Measurements from ENCODE around the gene PDE4D.
"Not testable (repeated sequence)": the region's sequence is repeated elsewhere in the genome, so short reads cannot be mapped to it uniquely, and the experiment has no call there.

Gene PDE4D

DNA sequence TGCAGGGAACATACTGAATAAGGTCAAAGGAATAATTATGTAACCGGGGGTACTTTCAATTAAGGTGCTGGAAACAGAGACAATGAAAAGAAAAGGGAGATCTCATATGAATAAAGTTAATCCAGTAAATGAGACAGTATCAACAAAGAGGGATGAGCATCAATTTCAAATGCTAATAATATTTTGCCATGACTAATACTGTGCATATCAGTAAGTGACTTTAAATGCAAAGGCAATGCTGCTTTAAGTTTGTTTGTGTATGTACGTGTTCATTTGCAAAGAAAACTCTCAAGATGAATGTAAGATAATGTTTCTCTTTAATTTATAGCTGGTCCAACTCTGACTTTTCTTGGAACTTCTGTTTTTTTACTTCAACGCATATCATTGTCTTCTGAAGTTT, 139.9 kb downstream of the PDE4D start:
- no peak overlapping the region for H3K27ac ChIP-seq (ENCODE audit: low read depth, low read length)
- no peaks in the 10 kb centered on the region for H3K36me3 ChIP-seq (ENCODE audit: control insufficient read depth in 1 of 2, insufficient read depth in 2 of 2, low read length in 2 of 2)
- no peaks in the 10 kb centered on the region for H3K27me3 ChIP-seq (ENCODE audit: control insufficient read depth in 1 of 2, insufficient read depth in 2 of 2, low read length in 2 of 2)
- no peak overlapping the region for H3K4me3 ChIP-seq (ENCODE audit: low read depth in 1 of 2, low read length in 2 of 2)
- no peaks in the 10 kb centered on the region for H3K9me3 ChIP-seq (ENCODE audit: control insufficient read depth in 1 of 2, low read length in 2 of 2)
- H3K9ac ChIP-seq (ENCODE audit: low read depth in 1 of 2, low read length in 2 of 2) = no peak overlapping the region
- H3K4me1 ChIP-seq (ENCODE audit: control insufficient read depth in 1 of 2, insufficient read depth in 2 of 2, low read length in 2 of 2) = peaks cover 5 to 37% of the 10 kb centered on the region in 2 donors

- no peaks in the 10 kb centered on the region for H3K27me3 ChIP-seq (ENCODE audit: control insufficient read depth in 1 of 2, insufficient read depth in 2 of 2, low read length in 2 of 2)
- no peak overlapping the region for H3K27ac ChIP-seq (ENCODE audit: low read depth, low read length)
- peaks cover 2 to 18% of the 10 kb centered on the region in 2 donors for H3K4me1 ChIP-seq (ENCODE audit: control insufficient read depth in 1 of 2, insufficient read depth in 2 of 2, low read length in 2 of 2)
- no peak overlapping the region for H3K4me3 ChIP-seq (ENCODE audit: low read depth in 1 of 2, low read length in 2 of 2)
- H3K9me3 ChIP-seq (ENCODE audit: control insufficient read depth in 1 of 2, low read length in 2 of 2) = no peaks in the 10 kb centered on the region
- H3K9ac ChIP-seq (ENCODE audit: low read depth in 1 of 2, low read length in 2 of 2) = no peak overlapping the region
- no peaks in the 10 kb centered on the region for H3K36me3 ChIP-seq (ENCODE audit: control insufficient read depth in 1 of 2, insufficient read depth in 2 of 2, low read length in 2 of 2)
Measured at GRCh38 chr5:59749782-59750520, 143.6 kb downstream of the PDE4D start.

DNA sequence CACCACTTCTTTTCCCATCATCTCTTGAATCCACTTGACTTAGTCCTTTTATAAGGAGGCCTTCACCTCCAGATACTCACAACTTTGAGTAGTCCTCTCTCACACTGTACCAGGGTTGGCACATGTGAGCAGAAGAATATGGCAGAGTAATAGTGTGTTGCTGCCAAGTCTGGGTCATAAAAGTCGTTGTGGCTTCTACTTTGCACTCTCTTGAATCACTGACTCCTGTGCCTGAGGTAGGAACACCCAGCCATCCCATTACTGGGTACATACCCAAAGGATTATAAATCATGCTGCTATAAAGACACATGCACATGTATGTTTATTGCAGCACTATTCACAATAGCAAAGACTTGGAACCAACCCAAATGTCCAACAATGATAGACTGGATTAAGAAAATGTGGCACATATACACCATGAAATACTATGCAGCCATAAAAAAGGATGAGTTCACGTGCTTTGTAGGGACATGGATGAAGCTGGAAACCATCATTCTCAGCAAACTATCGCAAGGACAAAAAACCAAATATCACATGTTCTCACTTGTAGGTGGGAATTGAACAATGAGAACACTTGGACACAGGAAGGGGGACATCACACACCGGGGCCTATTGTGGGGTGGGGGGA, 145.4 kb downstream of the PDE4D start:
- H3K9me3 ChIP-seq (ENCODE audit: control insufficient read depth in 1 of 2, low read length in 2 of 2); H3K27ac ChIP-seq (ENCODE audit: low read depth, low read length); H3K9ac ChIP-seq (ENCODE audit: low read depth in 1 of 2, low read length in 2 of 2); H3K4me3 ChIP-seq (ENCODE audit: low read depth in 1 of 2, low read length in 2 of 2); H3K36me3 ChIP-seq (ENCODE audit: control insufficient read depth in 1 of 2, insufficient read depth in 2 of 2, low read length in 2 of 2); H3K27me3 ChIP-seq (ENCODE audit: control insufficient read depth in 1 of 2, insufficient read depth in 2 of 2, low read length in 2 of 2): not testable (repeated sequence)
- peaks cover 0 to 12% of the 10 kb centered on the region in 2 donors for H3K4me1 ChIP-seq (ENCODE audit: control insufficient read depth in 1 of 2, insufficient read depth in 2 of 2, low read length in 2 of 2)

DNA sequence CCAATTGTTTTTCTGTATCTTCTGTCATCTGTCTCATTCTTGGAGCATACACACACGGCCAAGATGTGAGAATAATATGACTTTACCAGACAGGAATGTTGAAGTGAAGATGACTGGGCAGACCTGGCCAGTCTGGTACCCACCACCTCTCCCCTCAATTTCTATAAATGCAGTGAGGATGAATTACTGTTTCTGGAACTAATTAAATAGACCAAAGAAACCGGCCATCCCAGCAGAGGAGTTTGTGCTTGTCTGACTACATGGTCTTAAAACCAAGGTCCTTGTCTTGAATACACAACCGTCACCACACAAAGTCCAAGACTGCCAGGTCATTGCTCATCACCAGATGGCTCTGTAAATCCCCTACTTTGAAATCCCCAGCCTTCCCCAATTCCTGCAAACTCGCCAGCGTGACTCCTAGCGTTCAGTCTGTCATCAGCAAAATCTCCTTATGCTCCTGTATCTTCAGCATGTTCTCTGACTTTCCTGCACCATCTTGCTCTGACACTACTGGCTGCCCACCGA, 147.2 kb downstream of the PDE4D start:
- H3K9ac ChIP-seq (ENCODE audit: low read depth in 1 of 2, low read length in 2 of 2) = no peak overlapping the region
- no peaks in the 10 kb centered on the region for H3K9me3 ChIP-seq (ENCODE audit: control insufficient read depth in 1 of 2, low read length in 2 of 2)
- no peaks in the 10 kb centered on the region for H3K27me3 ChIP-seq (ENCODE audit: control insufficient read depth in 1 of 2, insufficient read depth in 2 of 2, low read length in 2 of 2)
- H3K4me3 ChIP-seq (ENCODE audit: low read depth in 1 of 2, low read length in 2 of 2) = no peak overlapping the region
- H3K27ac ChIP-seq (ENCODE audit: low read depth, low read length) = no peak overlapping the region
- no peaks in the 10 kb centered on the region for H3K36me3 ChIP-seq (ENCODE audit: control insufficient read depth in 1 of 2, insufficient read depth in 2 of 2, low read length in 2 of 2)
- peaks cover 0 to 5% of the 10 kb centered on the region in 2 donors for H3K4me1 ChIP-seq (ENCODE audit: control insufficient read depth in 1 of 2, insufficient read depth in 2 of 2, low read length in 2 of 2)

DNA sequence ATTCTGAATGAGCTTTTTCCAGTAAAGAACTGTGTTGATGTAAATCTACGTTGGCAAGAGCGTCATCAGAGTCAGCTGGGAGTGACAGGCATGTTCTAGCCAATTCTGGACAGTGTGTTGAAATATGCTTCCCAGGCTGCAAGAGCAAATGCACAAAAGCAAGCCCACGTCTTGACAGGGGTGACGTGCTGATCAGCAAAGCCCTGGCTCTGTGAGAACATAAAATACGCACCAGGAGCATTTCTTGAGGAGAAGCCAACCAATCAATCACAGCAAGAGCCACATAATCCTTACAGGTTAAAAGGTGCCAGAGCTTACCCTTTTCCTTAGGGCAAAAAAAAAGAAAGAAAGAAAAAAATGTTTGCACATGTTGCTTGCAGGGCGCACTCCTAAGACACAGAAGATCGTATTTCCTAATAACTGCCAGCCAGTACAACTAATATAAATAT, 148.1 kb downstream of the PDE4D start:
- Histone ChIP-seq H3K4me3 (ENCODE audit: low read depth in 1 of 2, low read length in 2 of 2) (no peak overlapping the region), H3K9ac (ENCODE audit: low read depth in 1 of 2, low read length in 2 of 2) (no peak overlapping the region), H3K27me3 (ENCODE audit: control insufficient read depth in 1 of 2, insufficient read depth in 2 of 2, low read length in 2 of 2) (no peaks in the 10 kb centered on the region), H3K9me3 (ENCODE audit: control insufficient read depth in 1 of 2, low read length in 2 of 2) (no peaks in the 10 kb centered on the region), H3K27ac (ENCODE audit: low read depth, low read length) (no peak overlapping the region), H3K36me3 (ENCODE audit: control insufficient read depth in 1 of 2, insufficient read depth in 2 of 2, low read length in 2 of 2) (no peaks in the 10 kb centered on the region), H3K4me1 (ENCODE audit: control insufficient read depth in 1 of 2, insufficient read depth in 2 of 2, low read length in 2 of 2) (no peaks in the 10 kb centered on the region)

DNA sequence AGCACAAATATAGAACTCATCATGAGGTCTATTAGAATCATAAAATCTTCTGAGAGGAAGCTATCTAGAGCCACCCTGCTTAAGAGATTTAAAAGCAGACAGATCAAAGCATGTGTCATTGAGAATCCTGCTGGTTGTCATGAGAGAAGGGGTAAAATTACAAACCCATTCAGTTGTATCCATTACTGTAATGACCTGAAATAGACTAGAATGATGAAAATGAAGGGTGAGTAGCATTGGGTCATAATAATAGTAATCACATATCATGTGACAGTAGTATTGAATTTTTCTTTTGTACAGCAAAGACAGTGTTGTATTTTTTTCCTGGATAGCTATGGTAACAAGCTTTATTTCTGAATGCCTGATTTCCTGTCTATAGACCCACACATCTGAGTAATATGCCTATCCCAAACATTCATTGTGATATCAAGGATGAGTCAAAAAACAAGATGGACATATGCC, 149.0 kb downstream of the PDE4D start:
- Histone ChIP-seq H3K9me3 (ENCODE audit: control insufficient read depth in 1 of 2, low read length in 2 of 2) (no peaks in the 10 kb centered on the region), H3K36me3 (ENCODE audit: control insufficient read depth in 1 of 2, insufficient read depth in 2 of 2, low read length in 2 of 2) (no peaks in the 10 kb centered on the region), H3K27me3 (ENCODE audit: control insufficient read depth in 1 of 2, insufficient read depth in 2 of 2, low read length in 2 of 2) (no peaks in the 10 kb centered on the region), H3K27ac (ENCODE audit: low read depth, low read length) (no peak overlapping the region), H3K4me3 (ENCODE audit: low read depth in 1 of 2, low read length in 2 of 2) (no peak overlapping the region), H3K9ac (ENCODE audit: low read depth in 1 of 2, low read length in 2 of 2) (no peak overlapping the region), H3K4me1 (ENCODE audit: control insufficient read depth in 1 of 2, insufficient read depth in 2 of 2, low read length in 2 of 2) (no peaks in the 10 kb centered on the region)

GRCh38 chr5:59741599-59741998, 151.9 kb downstream of the PDE4D start:
- Histone ChIP-seq H3K27ac (ENCODE audit: low read depth, low read length) (no peak overlapping the region), H3K9me3 (ENCODE audit: control insufficient read depth in 1 of 2, low read length in 2 of 2) (no peaks in the 10 kb centered on the region), H3K4me1 (ENCODE audit: control insufficient read depth in 1 of 2, insufficient read depth in 2 of 2, low read length in 2 of 2) (no peaks in the 10 kb centered on the region), H3K9ac (ENCODE audit: low read depth in 1 of 2, low read length in 2 of 2) (no peak overlapping the region), H3K4me3 (ENCODE audit: low read depth in 1 of 2, low read length in 2 of 2) (no peak overlapping the region), H3K27me3 (ENCODE audit: control insufficient read depth in 1 of 2, insufficient read depth in 2 of 2, low read length in 2 of 2) (no peaks in the 10 kb centered on the region), H3K36me3 (ENCODE audit: control insufficient read depth in 1 of 2, insufficient read depth in 2 of 2, low read length in 2 of 2) (no peaks in the 10 kb centered on the region)

- H3K4me3 ChIP-seq (ENCODE audit: low read depth in 1 of 2, low read length in 2 of 2) = no peak overlapping the region
- no peaks in the 10 kb centered on the region for H3K9me3 ChIP-seq (ENCODE audit: control insufficient read depth in 1 of 2, low read length in 2 of 2)
- no peaks in the 10 kb centered on the region for H3K4me1 ChIP-seq (ENCODE audit: control insufficient read depth in 1 of 2, insufficient read depth in 2 of 2, low read length in 2 of 2)
- H3K36me3 ChIP-seq (ENCODE audit: control insufficient read depth in 1 of 2, insufficient read depth in 2 of 2, low read length in 2 of 2) = no peaks in the 10 kb centered on the region
- no peak overlapping the region for H3K27ac ChIP-seq (ENCODE audit: low read depth, low read length)
- no peaks in the 10 kb centered on the region for H3K27me3 ChIP-seq (ENCODE audit: control insufficient read depth in 1 of 2, insufficient read depth in 2 of 2, low read length in 2 of 2)
- H3K9ac ChIP-seq (ENCODE audit: low read depth in 1 of 2, low read length in 2 of 2) = no peak overlapping the region
Measured at GRCh38 chr5:59738024-59738423, 155.5 kb downstream of the PDE4D start.

DNA sequence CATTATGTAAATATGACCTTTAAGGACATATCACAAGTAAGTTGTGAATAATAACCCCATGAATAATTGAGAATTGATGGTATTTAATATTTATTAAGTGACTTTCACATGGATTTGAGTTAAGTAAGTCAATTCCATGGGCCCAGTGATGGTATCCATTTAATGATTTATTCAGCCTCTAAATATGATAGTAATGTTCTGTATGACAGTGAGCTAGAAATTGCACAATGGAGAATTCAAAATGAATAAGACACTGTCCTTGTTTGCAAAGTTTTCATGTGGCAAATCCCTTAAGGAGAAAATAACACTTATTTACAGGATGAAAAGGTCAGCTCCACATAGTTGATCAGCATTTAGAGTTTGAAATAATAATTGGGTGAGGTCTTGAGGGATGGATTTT, 160.7 kb downstream of the PDE4D start:
- Histone ChIP-seq H3K4me3 (ENCODE audit: low read depth in 1 of 2, low read length in 2 of 2) (no peak overlapping the region), H3K27me3 (ENCODE audit: control insufficient read depth in 1 of 2, insufficient read depth in 2 of 2, low read length in 2 of 2) (no peaks in the 10 kb centered on the region), H3K9ac (ENCODE audit: low read depth in 1 of 2, low read length in 2 of 2) (no peak overlapping the region), H3K4me1 (ENCODE audit: control insufficient read depth in 1 of 2, insufficient read depth in 2 of 2, low read length in 2 of 2) (no peaks in the 10 kb centered on the region), H3K27ac (ENCODE audit: low read depth, low read length) (no peak overlapping the region), H3K9me3 (ENCODE audit: control insufficient read depth in 1 of 2, low read length in 2 of 2) (no peaks in the 10 kb centered on the region), H3K36me3 (ENCODE audit: control insufficient read depth in 1 of 2, insufficient read depth in 2 of 2, low read length in 2 of 2) (no peaks in the 10 kb centered on the region)

- H3K4me3 ChIP-seq (ENCODE audit: low read depth in 1 of 2, low read length in 2 of 2) = no peak overlapping the region
- H3K27me3 ChIP-seq (ENCODE audit: control insufficient read depth in 1 of 2, insufficient read depth in 2 of 2, low read length in 2 of 2) = no peaks in the 10 kb centered on the region
- no peaks in the 10 kb centered on the region for H3K36me3 ChIP-seq (ENCODE audit: control insufficient read depth in 1 of 2, insufficient read depth in 2 of 2, low read length in 2 of 2)
- H3K27ac ChIP-seq (ENCODE audit: low read depth, low read length) = no peak overlapping the region
- no peaks in the 10 kb centered on the region for H3K9me3 ChIP-seq (ENCODE audit: control insufficient read depth in 1 of 2, low read length in 2 of 2)
- H3K9ac ChIP-seq (ENCODE audit: low read depth in 1 of 2, low read length in 2 of 2) = no peak overlapping the region
- no peaks in the 10 kb centered on the region for H3K4me1 ChIP-seq (ENCODE audit: control insufficient read depth in 1 of 2, insufficient read depth in 2 of 2, low read length in 2 of 2)
Measured at GRCh38 chr5:59732301-59732700, 161.2 kb downstream of the PDE4D start.

Data from duodenal mucosa (tissue), 2 donors.